ENCODE data around the gene SERPING1.
A peak's percentile ranks its signal among the peaks of the same experiment; 100 is the strongest.

The SERPING1 gene

DNA sequence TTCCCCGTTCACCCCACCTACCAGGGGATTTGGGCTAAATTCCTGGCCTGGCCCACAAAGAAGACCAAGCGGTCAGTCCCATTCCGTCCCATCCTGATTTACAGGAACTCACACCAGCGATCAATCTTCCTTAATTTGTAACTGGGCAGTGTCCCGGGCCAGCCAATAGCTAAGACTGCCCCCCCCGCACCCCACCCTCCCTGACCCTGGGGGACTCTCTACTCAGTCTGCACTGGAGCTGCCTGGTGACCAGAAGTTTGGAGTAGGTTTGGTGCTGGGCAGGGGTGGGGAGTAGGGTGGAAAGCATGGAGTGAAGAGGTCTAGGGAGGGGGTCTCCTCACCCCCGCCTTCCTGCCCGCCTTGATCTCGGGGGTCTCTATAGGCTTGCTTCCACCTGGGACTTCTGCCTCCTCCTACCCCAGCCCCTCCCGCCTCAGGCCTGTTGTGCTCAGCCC is at the start of gene SERPING1:
Gene SERPING1, plus strand, starts transcription at position 225 of the 455 bp plus-strand sequence. CDS start 586 bp downstream, outside the sequence.
- no peak for DNase-seq

DNA sequence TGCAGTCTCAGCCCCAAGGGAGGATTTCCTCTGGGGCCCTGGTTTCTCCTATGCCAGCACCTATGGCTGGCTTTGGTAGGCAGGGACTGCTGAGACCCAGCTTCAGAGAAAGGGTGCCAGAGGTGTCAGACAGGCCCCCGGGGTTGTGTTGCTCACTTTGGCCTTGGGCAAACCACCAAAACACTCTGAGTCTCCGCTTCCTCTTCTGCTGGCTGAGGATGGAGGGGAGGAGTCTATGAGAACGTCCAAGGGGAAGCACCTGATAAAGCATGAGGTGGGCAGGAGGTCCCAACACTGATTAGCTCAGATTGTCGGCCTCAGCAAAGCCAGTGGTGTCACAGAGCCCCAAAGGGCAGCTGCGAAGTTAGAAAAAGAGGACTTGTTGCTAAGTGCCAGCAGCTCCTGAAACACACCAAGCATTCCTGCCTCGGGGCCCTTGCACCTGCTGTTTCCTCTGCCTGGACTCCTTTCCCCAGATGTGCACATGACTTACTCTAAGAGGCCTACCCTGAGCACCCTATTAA is 49.6 kb upstream of the SERPING1 start:
- no peak for DNase-seq

DNA sequence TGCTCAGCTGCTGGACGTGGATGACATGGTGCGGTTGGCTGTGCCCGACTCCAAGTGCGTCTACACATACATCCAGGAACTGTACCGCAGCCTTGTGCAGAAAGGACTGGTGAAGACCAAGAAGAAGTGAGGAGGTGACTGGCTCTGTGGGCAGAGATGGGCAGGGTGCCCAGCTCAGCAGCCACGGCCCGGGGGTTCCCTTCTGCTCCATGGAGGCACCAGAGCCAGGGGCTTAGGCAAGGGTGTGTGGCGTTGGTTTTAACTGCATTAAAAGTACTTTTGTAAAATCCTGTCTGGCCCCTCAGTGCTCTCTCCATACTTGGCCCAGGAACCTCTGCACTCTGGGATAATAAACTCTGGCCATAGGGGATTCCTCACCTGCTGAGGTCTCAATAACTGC is 47.5 kb upstream of the SERPING1 start:
- no peak for DNase-seq

DNA sequence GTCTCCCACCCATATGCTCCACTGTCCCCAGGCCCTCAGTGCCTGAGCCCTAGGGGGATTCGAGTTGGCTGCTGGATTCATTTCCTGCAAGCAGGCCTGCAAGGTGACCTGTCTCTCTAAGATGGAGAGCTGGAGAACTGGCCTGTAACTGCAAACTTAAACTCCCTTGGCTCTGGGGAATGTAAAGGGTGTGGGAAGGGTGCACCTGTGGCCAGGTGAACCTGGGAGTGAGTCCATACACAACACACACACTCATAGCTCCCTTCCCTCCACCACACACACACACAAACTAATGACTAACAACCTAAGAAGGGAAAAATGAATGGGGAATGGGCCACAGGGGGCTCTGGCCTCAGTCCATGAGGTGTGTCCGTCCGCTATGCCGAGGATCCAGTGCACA is 45.5 kb upstream of the SERPING1 start:
- DNase-seq: no peak

DNA sequence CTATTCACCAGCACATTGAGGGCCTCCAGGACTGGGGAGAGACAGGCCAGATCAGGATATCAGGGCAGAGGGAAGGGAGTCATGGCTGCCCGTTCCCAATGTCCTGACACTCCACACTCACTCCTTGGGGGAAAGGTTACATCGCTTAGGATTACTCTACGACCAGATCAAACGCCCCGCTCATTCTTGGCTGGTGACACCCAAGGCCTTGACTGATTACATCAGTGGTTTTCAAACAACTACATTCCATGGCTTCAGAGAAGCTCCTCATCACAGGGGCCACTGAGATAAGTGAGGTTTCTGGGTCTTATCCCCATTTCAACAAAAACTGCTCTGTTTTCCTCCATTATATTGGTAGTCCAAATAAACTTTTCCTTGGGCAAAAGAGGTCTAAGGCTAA is 45.0 kb upstream of the SERPING1 start:
- no peak for DNase-seq

DNA sequence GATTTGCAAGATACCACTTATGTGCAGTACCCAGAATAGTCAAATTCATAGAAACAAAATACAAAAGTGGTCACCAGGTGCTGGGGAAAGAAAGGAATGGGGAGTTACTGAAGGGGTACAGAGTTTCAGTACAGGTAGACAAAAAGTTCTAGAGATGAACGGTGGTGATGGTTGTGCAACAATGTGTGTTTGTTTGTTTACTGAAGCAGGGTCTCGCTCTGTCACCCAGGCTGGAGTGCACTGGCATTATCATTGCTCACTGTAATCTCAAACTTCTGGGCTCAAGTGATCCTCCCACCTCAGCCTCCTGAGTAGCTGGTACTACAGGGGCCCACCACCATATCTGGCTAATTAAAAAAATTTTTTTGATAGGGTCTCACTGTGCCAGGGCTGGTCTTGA is 42.1 kb upstream of the SERPING1 start:
- DNase-seq: no peak

DNA sequence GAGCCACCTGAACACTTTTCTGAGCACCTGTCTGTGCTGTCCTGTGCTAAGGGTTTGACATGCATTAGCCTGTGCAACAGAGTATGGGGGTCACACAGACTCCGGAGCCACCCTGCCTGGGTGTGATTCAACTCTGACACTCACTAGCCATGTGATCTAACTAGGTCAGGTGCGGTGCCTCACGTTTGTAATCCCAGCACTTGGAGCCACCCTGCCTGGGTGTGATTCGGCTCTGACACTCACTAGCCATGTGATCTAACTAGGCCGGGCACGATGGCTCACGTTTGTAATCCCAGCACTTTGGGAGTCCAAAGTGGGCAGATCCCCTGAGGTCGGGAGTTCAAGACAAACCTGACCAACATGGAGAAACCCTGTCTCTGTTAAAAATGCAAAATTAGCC is 41.4 kb upstream of the SERPING1 start:
- no peak for DNase-seq

DNA sequence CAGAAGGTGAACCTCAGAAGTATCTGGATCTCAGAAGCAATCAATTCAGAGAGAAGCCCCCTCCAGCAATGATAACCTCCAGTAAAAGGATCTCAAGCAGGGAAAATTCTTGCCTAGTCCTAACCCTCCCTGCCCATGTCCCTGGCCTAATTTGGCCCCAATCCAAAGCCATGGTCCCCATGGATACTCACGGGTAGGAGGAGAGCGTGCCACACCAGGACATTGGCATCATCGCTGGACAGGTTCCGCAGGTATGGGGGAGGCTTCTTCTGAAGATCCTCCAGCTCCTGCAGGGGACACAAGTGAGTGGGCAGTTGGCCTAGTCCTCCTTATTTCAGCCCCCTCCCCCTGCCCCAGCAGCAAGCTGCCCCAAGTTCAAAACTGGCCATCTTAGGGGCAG is 37.3 kb upstream of the SERPING1 start:
- DNase-seq: peak in 1 of 3 experiments; percentile 23

DNA sequence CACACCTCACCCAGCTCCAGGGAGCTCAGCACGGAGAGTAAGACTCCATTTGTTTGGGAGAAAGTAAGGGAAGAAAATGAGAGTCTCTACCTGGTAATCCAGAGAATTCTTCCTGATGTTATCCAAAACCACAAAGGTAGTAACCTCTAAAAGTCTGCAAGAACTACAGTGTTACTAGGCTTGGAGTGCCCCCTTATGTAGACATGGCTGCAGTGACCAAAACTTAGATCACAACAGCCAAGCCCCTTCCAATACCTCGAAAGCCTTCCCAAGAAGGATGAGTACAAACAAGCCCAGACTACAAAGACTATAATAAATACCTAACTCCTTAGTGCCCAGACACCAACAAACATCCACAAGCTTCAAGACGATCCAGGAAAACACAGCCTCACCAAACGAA is 34.9 kb upstream of the SERPING1 start:
- no peak for DNase-seq

DNA sequence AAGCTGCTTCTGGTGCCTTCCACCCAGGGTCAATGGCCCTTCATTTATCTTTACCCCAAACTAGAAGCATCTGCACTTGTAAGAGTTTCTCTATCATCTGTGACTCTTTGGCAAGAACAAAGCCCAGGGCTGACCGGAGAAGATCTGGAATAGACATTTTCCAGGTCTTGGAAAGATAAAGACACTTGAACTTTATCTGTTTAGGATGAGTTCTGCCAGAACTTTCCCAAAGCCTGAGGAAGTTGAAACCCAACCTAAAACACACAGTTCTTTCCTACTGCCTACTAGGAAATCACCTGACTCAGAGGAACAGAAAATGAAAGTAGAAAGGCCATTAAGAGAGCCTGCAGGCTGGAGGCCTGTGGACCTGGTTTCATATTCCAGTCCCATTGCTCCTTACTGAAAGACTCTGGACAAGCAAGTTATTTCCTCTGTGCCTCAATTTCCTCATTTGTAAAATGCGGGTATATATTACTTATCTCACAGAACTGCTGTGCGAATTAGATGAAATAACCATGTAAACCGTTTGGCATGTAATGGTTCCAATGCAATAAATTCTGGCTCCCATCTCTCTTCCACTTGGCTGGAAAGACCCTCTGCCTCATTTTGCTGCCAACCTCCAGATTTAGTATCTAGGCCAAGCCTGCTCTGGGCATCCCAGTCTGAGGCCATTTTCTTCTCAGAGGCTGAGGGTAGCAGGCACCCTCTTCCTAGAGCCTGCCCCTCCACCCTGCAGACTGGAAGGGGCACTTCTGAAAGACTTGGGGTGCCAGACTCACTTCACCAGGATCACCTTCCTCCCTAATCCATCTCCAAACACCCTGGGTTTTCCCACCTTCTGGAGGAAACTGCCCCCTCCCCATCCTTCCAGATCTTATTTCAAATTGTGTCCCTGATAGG is 31.2 kb upstream of the SERPING1 start:
- DNase-seq: peak in 1 of 3 experiments; percentile 26

DNA sequence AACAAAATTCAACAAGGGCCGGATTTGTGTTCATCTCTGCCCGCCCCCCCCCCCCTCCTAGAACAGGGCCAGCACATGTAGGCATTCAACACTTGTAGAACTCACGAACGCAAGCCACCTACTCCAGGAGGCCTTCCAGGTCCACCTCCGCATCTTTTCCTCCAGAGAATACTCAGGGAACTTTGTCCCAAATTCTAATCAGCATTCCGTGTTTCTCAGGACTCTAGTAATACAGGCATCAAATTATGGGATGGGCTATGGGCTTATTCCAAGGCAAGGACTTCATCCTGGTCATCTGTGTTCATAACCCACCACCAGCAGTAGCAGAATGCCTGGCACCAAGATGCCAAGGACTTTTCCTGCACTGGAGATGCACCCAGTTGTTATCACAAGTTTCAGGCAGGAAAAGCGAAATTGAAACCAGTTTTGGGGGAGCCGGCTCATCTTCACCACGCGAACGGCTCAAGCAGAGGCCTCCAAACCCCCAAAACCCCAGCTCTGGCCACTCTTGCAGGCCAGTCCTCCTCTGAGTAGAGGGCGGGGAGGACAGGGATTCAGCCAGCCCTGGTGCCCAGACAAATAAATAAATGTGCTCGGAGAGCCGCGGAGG is 30.5 kb upstream of the SERPING1 start:
- DNase-seq: no peak

DNA sequence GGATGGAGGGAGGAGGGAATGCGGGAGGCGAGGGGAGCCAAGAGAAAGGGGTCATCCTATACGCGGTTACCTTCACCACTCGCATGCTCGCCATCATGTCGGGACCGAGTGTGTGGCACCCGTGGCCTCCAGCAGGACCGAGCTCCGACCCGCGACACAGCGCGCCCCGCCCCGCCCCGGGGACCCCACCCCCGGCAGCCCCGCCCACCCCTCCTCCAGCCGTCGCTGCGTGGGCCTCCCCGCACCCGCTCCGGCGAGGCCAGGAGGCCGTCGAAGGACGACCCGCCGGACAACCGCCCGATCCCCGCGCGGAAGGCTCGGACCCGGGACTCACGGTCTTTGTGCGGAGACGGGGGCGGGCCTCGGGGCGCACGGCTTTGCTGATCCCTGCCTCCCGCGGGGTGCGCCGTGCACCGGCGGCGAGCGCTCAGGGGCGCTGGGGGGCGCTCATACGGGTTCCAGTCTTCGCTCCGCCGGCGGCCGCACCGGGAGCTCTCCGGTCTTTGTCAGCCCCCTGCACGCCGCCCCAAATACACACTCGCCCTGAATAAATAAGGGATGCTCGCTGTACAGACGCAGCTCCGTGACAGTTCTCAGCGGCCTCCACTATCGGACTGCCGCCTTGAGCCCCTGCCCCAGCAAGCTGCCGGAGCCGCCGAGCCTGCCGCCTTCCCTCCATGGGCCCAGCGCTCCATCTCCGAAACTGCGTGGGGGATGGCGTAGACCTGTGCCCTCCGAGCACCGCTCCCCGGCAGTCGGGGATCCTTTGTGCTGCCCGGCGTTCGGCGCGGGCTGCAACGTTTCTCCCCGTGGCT is 29.8 kb upstream of the SERPING1 start, which contains the start of gene UBE2L6:
Gene UBE2L6, minus strand, starts transcription at position 158 of the 815 bp plus-strand sequence. Its CDS starts 61 bp downstream, at position 97.
- DNase-seq: peak; percentile 36 to 90 (median 86)

DNA sequence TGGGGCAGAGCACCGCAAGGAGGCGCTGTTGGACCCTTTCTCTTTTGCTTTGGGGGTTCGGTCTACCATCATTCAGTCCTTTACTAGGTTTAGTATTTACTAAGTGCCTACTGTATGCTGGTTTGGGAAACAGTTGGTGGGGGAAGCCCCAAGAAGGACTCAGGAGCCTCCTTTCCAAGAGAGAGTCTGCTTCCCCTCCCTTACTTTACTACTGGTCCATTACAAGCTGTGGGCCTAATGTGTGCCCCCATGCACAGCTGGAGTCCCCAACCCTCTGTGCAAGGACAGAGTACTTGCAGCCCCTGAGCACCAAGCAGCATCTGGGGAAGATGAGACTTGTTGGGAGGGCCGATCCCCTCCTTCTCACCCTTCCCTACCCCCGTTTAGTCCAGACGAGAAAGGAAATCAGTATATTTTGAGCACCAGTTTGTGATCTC is 29.1 kb upstream of the SERPING1 start:
- DNase-seq: peak in 1 of 3 experiments; percentile 73

DNA sequence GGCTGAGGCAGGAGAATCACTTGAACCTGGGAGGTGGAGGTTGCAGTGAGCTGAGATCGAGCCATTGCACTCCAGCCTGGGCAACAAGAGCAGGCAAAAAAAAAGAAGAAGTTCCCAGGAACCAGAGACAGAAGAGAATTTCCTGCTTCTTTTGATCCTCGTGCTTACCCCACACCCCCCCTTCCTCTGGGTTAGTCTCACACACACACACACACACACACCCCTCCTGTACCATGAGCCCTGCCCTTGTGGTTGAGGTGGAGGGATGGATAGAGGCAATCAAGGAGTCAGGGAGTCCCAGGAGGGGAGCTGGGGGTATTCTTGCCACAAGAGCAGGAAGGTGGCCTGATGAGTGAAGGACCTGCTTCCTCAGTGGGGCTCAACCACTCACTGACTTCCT is 25.9 kb upstream of the SERPING1 start:
- DNase-seq: no peak

DNA sequence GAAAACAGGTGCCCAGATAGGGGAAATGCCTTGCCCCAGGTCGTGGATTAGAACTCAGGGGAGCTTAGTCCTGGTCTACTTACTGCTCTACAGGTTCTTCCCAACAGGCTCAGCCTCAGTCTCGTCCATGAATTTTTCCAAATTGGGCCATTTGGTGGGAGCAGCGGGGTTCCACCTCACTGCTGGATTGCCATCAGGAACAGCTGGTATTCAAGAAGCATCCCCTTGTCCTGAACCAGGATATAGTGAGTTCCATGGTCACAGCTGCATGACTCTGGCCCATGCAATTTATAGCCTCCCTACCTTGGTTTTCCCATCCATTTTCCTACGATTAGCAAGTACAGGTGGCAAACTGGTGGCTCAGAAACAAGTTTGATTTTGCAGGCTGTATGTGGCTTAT is 23.4 kb upstream of the SERPING1 start:
- no peak for DNase-seq

DNA sequence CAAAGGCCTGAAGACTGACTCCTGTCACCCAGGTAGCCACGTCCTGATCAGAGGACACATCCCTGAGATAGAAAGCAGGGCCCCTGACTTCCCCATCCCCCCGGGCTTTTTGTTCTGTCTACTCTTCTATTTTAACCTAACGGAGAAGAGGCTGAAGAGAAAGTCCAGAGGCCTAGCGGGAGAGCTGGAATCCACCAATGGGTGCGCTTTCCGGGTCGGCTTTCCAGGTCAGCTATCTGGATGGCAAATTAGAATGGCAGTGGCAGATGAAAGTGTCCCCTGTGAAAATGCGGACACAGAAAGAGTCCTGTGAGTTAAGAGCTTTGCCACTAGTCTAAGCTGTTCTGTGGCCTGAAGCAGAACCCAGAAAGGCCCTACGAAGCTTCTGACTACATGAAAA is 13.1 kb upstream of the SERPING1 start:
- no peak for DNase-seq

DNA sequence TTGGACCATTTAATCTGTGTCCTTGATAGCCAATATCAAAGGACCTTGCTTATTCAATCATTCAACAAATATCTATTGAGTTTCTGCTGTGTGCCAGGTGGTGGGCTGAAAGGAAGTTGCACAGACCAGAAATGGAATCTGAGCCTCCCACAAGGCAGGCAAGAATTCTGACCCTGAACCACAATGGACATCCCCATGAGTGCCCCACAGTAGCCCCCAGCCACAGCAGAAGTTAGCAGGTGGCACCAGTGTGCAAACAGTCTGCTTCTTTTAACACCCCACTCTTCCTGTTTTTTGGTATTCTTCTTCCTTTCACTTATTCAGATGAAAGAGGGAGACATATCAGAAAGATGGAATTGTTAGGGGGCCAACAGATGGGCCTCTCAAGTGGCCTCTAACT is 12.2 kb upstream of the SERPING1 start:
- DNase-seq: no peak

DNA sequence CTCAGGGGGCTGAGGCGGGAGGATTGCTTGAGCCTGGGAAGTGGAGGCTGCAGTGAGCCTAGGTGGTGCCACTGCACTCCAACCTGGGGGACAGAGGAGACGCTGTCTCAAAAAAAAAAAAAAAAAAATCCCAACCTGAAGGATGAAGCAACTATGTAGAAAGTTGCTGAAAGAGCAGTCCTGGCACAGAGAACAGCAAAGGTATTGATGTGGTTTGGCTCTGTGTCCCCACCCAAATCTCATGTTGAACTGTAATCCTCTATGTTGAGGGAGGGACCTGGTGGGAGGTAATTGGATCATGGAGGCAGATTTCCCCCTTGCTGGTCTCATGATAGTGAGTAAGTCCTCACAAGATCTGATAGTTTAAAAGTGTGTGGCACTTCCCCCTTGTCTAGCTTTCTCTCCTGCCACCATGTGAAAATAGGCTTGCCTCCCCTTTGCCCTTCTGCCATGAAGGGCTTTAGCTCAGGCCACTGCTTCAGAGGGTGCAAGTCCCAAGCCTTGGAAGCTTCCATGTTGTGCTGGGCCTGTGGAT is 10.7 kb upstream of the SERPING1 start:
- no peak for DNase-seq

DNA sequence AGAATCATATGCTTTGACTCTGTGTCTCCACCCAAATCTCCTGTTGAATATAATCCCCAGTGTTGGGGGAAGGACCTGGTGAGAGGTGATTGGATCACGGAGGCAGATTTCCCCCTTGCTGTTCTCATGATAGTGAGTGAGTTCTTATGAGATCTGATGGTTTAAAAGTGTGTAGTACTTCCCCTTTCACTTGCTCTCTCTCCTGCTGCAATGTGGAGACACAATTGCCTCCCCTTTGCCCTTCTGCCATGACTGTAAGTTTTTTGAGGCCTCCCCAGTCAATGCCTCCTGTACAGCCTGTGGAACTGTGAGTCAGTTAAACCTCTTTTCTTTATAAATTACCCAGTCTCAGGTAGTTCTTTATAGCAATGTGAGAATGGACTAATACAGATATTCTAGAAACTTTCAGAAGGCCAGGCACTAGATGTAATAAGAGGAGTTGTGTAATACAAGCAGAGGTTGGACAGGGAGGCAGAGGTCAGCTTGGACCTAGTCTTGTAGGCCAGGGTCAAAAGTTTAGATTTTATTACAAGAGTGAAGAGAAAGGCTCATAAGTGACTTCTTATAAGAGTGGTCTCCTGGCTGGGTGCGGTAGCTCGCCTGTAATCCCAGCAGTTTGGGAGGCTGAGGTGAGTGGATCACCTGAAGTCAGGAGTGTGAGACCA is 9.3 kb upstream of the SERPING1 start:
- DNase-seq: no peak

DNA sequence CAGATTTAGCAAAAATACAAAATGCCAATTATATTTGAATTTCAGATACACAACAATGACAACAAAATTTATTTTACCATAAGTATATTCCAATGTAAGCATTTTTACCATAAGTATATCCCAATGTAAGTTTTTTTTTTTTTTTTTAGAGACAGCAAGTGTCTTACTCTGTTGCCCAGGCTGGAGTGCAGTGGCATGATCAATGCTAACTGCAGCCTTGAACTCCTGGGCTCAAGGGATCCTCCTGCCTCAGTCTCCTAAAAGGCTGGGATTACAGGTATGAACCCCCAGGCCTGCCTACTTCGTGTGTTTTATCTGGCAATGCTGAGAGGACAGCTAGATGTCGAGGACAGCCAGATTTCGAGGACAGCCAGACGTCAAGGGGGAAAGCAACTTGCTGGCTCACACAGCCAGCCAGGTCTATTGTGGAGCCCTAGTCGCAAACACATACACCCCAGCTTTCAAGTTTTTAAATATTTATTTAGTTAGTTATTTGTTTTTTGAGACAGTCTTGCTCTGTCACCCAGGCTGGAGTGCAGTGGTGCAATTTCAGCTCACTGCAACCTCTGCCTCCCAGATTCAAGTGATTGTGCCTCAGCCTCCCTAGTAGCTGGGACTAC is 1.1 kb upstream of the SERPING1 start:
- DNase-seq: no peak

Data from NCI-H1417 (cell line).